GM19025 (cell line): ENCODE data around the gene SNX20.

ENCODE experiments used
- ATAC-seq: cut with Tn5 transposase; IDR thresholded peaks from one replicate; pipeline ENCODE4 v1.9.1; 2021; ENCODE audit warnings: mild to moderate bottlenecking, low read depth, moderate library complexity; ENCODE audit not compliant: unreplicated experiment

Gene SNX20

GRCh38 chr16:50622643-50623369 lies 58.3 kb downstream of the SNX20 start:
- no peak for ATAC-seq

GRCh38 chr16:50622029-50622428 lies 59.1 kb downstream of the SNX20 start:
- ATAC-seq = no peak
